ENCODE data around the gene GLIS2.
A peak's percentile ranks its signal among the peaks of the same experiment; 100 is the strongest.

Gene GLIS2

GRCh38 chr16:4380119-4381063 is 64.5 kb downstream of the GLIS2 start:
- DNase-seq: peak in 2 of 58 donors; percentile 19 to 45

- DNase-seq: peak in 40 of 58 donors; percentile 13 to 71 (median 40)
Measured at GRCh38 chr16:4381072-4381934, 65.4 kb downstream of the GLIS2 start.

GRCh38 chr16:4381935-4382794 is 66.3 kb downstream of the GLIS2 start:
- DNase-seq: no peak

- DNase-seq: no peak
Measured at GRCh38 chr16:4382795-4383357, 67.0 kb downstream of the GLIS2 start.

GRCh38 chr16:4383591-4384444 is 68.0 kb downstream of the GLIS2 start:
- no peak for DNase-seq

GRCh38 chr16:4384509-4384942 is 68.7 kb downstream of the GLIS2 start:
- peak in 2 of 58 donors; percentile 21 to 41 for DNase-seq

- DNase-seq: no peak
Measured at GRCh38 chr16:4385066-4385788, 69.4 kb downstream of the GLIS2 start.

- no peak for DNase-seq
Measured at GRCh38 chr16:4385789-4386450, 70.1 kb downstream of the GLIS2 start.

GRCh38 chr16:4386451-4386805 is 70.6 kb downstream of the GLIS2 start:
- no peak for DNase-seq

GRCh38 chr16:4386951-4387565 is 71.2 kb downstream of the GLIS2 start:
- DNase-seq: no peak

- no peak for DNase-seq
Measured at GRCh38 chr16:4387781-4388180, 71.9 kb downstream of the GLIS2 start.

- DNase-seq: no peak
Measured at GRCh38 chr16:4388271-4389021, 72.6 kb downstream of the GLIS2 start.
